ENCODE data around the gene TEX12. TPM values are rescaled to one million over a fixed set of nuclear protein-coding genes. Genes with fewer than 3 reads are reported as not detected.

TEX12 gene
- under 1 TPM in 2 of 6 donors, not detected in 4; 0.37 to 0.89 TPM for total RNA-seq

GRCh38 chr11:112167145-112167544 lies at the start of gene TEX12:
TSS of gene TEX12 (plus strand) at chr11:112167372. CDS start at chr11:112169269, 1,897 bp downstream.
- Histone ChIP-seq H3K9me3 (no peaks in the 10 kb centered on the region), H3K27ac (no peak within 1 kb of the TSS), H3K4me1 (peaks cover 0 to 4% (median 2%) of the 10 kb centered on the region in 4 donors), H3K27me3 (no peaks in the 10 kb centered on the region), H3K36me3 (no peaks in the 10 kb centered on the region), H3K4me3 (no peak within 1 kb of the TSS)
- 87 to 93% methylated on average over 19 to 25 of the region's 25 CpGs for WGBS, 2 donors
- ATAC-seq (ENCODE audit: low FRiP score in 2 of 2) (no peak), DNase-seq (peak in 1 of 2 donors; percentile 67)
- TF ChIP-seq EP300 (IDR thresholded peaks at IDR 0.05), result no peak
- TF ChIP-seq POLR2A (IDR thresholded peaks at IDR 0.05), result no peak
- TF ChIP-seq CTCF (IDR thresholded peaks at IDR 0.05), result no peak
- TF ChIP-seq POLR2AphosphoS5 (IDR thresholded peaks at IDR 0.05), result no peak

GRCh38 chr11:112118176-112118575 lies 49.0 kb upstream of the TEX12 start:
- WGBS, 2 donors, result 80 to 91% methylated on average over 2 of the region's 2 CpGs
- TF ChIP-seq POLR2A (IDR thresholded peaks at IDR 0.05) (no peak), POLR2AphosphoS5 (IDR thresholded peaks at IDR 0.05) (no peak), EP300 (IDR thresholded peaks at IDR 0.05) (no peak), CTCF (IDR thresholded peaks at IDR 0.05) (no peak)
- Histone ChIP-seq H3K27ac (no peak overlapping the region), H3K4me3 (no peak overlapping the region), H3K9me3 (no peaks in the 10 kb centered on the region), H3K36me3 (no peaks in the 10 kb centered on the region), H3K4me1 (peaks cover 0 to 3% (median 0%) of the 10 kb centered on the region in 4 donors), H3K27me3 (no peaks in the 10 kb centered on the region)
- ATAC-seq (ENCODE audit: low FRiP score in 2 of 2) (no peak), DNase-seq (no peak)

- ATAC-seq (ENCODE audit: low FRiP score in 2 of 2), result no peak
- no peak for DNase-seq
- TF ChIP-seq CTCF (IDR thresholded peaks at IDR 0.05) (no peak), POLR2AphosphoS5 (IDR thresholded peaks at IDR 0.05) (no peak), EP300 (IDR thresholded peaks at IDR 0.05) (no peak), POLR2A (IDR thresholded peaks at IDR 0.05) (no peak)
- 90 to 92% methylated on average over 4 to 5 of the region's 5 CpGs for WGBS, 2 donors
- Histone ChIP-seq H3K27ac (no peak overlapping the region), H3K4me3 (no peak overlapping the region), H3K9me3 (no peaks in the 10 kb centered on the region), H3K4me1 (no peaks in the 10 kb centered on the region), H3K36me3 (no peaks in the 10 kb centered on the region), H3K27me3 (no peaks in the 10 kb centered on the region)
These were observed 45.1 kb upstream of the TEX12 start for GRCh38 chr11:112121981-112122615.

GRCh38 chr11:112123129-112123528 lies 44.0 kb upstream of the TEX12 start:
- DNase-seq, result no peak
- TF ChIP-seq EP300 (IDR thresholded peaks at IDR 0.05), result no peak
- TF ChIP-seq POLR2AphosphoS5 (IDR thresholded peaks at IDR 0.05), result no peak
- TF ChIP-seq POLR2A (IDR thresholded peaks at IDR 0.05), result no peak
- TF ChIP-seq CTCF (IDR thresholded peaks at IDR 0.05), result no peak
- no peaks in the 10 kb centered on the region for H3K9me3 ChIP-seq
- 73 to 77% methylated on average over 4 of the region's 4 CpGs for WGBS, 2 donors
- H3K4me3 ChIP-seq, result no peak overlapping the region
- no peaks in the 10 kb centered on the region for H3K36me3 ChIP-seq
- no peak overlapping the region for H3K27ac ChIP-seq
- no peaks in the 10 kb centered on the region for H3K27me3 ChIP-seq
- no peaks in the 10 kb centered on the region for H3K4me1 ChIP-seq
- ATAC-seq (ENCODE audit: low FRiP score in 2 of 2), result no peak

- no peak overlapping the region for H3K4me3 ChIP-seq
- WGBS, 2 donors, result 94 to 100% methylated on average over 2 of the region's 2 CpGs
- no peaks in the 10 kb centered on the region for H3K9me3 ChIP-seq
- no peak overlapping the region for H3K27ac ChIP-seq
- DNase-seq (no peak), ATAC-seq (ENCODE audit: low FRiP score in 2 of 2) (no peak)
- TF ChIP-seq POLR2A (IDR thresholded peaks at IDR 0.05) (no peak), POLR2AphosphoS5 (IDR thresholded peaks at IDR 0.05) (no peak), CTCF (IDR thresholded peaks at IDR 0.05) (no peak), EP300 (IDR thresholded peaks at IDR 0.05) (no peak)
- peaks cover 0 to 12% (median 2%) of the 10 kb centered on the region in 4 donors for H3K4me1 ChIP-seq
- no peaks in the 10 kb centered on the region for H3K27me3 ChIP-seq
- no peaks in the 10 kb centered on the region for H3K36me3 ChIP-seq
These were observed 40.1 kb upstream of the TEX12 start for GRCh38 chr11:112127056-112127455.

Measured in upper lobe of left lung (tissue), 6 donors.